GM19452 (cell line): Measurements from ENCODE around the gene CHRNA1.

Experiments used
- ATAC-seq: cut with Tn5 transposase; IDR thresholded peaks from one replicate; pipeline ENCODE4 v1.9.1; 2021; ENCODE audit not compliant: unreplicated experiment

The CHRNA1 gene

GRCh38 chr2:174761837-174762236, 2.4 kb downstream of the CHRNA1 start:
- ATAC-seq, result no peak

- ATAC-seq, result no peak
Measured at GRCh38 chr2:174760845-174761473, 3.3 kb downstream of the CHRNA1 start.

DNA sequence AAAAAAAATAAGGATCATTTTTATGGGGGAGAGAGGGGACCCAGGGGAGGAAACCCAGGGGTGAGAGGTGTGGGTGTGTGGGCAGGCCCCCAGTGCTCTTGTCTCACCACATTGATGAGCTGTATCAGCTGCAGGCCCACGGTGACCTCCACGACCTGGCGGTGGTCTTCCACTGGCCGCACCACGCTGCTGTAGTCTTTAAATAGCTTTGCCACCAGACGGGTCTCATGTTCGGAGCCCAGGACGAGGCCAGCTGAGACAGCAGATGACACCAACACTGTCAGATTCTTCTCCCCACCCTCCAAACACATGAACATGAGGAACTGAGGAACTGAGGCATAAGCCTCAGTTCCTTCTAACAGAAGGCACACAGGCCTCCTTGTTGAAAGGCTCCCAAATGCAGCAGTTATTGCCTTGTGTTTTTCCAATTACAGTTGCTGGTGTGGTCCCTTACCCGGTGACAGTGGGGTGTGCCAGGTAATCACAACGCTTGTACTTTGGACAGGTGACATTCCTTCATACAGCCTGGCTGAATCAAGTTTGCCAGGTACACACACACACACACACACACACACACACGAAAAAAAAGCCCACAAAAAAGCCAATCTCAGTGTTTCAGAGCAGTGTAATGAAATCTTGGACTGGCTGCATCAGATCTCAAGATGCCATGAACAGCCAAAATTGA, 4.7 kb downstream of the CHRNA1 start:
- ATAC-seq, result no peak

DNA sequence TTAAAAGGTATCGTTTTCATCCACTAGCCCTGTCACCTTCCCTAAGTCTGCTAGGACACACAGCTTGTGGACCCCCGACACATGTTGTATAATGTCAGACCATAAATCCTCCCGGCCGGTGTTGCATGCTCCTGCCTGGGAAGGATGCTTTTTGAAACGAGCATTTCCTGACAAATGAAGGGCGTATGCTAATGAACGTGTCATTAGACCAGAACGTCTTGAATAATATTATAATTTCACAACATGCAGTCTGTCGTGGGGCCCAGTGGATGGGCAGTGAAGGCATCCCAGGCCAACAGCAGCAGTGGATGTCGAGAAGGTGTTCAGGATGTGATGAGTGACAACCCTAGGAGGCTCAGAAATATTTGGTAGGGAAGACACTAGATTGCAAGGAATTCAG, 7.5 kb downstream of the CHRNA1 start:
- ATAC-seq, result no peak

DNA sequence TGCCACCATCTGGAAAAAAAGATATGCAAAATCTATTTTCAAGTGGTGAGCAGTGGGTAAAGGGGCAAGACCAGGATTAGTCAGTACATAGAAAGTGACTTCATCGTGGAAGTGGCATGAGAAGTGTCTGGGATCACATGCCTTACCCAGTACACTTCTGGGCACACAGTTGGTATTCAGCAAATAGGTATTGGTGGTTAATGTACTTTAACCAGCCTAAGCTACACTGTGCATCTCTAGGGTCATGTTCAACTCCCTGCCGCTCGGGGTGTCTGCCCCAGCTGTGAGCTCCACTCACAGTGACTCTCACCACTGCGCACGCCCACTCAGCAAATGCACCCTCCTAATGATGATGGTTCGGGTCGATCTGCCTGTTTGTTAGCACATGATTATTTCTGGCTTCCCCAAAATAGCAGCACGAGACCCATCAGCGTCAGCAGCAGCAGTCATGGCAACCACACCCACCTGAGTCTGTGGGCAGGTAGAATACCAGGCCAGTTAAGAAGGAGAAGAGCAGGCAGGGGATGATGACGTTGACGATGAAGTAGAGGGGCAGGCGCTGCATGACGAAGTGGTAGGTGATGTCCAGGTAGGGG, 11.1 kb downstream of the CHRNA1 start:
- ATAC-seq, result peak; percentile 12

- ATAC-seq, result peak; percentile 88
Measured at GRCh38 chr2:174752403-174753037, 11.8 kb downstream of the CHRNA1 start.

GRCh38 chr2:174750923-174751441, 13.3 kb downstream of the CHRNA1 start:
- ATAC-seq, result peak; percentile 44

- ATAC-seq, result no peak
Measured at GRCh38 chr2:174749793-174750192, 14.5 kb downstream of the CHRNA1 start.

- no peak for ATAC-seq
Measured at GRCh38 chr2:174748948-174749347, 15.3 kb downstream of the CHRNA1 start.

GRCh38 chr2:174745142-174745541, 19.1 kb downstream of the CHRNA1 start:
- no peak for ATAC-seq

- no peak for ATAC-seq
Measured at GRCh38 chr2:174744111-174744510, 20.2 kb downstream of the CHRNA1 start.

- ATAC-seq, result no peak
Measured at GRCh38 chr2:174740721-174741120, 23.6 kb downstream of the CHRNA1 start.

DNA sequence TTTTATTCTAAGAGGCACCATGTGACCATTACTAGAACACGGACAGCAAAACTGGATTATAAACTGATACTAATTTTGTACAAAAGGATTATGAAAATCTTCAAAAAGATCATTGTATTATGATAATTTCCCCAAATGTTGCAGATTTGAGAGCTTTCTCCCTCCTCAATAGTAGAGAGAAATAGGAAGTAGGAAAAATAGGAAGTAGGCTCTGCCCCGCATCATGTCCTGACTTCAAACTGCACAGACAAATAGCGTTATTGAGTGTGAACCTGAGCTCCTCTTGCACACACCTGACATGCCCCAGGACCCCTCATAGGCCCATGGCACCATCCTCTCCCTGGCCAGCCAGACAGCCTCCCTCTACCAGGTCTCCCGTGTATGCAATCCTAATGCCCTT, 25.4 kb downstream of the CHRNA1 start:
- ATAC-seq, result no peak

- ATAC-seq, result no peak
Measured at GRCh38 chr2:174731546-174731945, 32.7 kb downstream of the CHRNA1 start.

- no peak for ATAC-seq
Measured at GRCh38 chr2:174730698-174731018, 33.6 kb downstream of the CHRNA1 start.

GRCh38 chr2:174729797-174730697, 34.2 kb downstream of the CHRNA1 start:
- ATAC-seq, result no peak

DNA sequence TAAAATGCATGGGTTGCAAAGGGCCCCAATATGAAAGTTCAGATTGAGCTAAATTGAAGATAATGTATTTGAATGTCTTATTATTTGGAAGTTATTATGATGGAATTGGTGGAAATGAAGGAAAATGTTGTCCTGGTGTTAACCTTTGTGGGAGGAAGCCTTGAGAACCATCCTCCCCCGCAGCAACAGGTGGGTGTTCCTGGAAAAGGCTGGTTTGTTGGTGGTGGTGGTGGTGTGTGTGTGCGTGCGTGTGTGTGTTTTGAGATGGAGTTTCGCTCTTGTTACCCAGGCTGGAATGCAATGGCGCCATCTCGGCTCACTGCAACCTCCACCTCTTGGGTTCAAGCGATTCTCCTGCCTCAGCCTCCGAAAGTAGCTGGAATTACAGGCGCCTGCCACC, 36.2 kb downstream of the CHRNA1 start:
- no peak for ATAC-seq

DNA sequence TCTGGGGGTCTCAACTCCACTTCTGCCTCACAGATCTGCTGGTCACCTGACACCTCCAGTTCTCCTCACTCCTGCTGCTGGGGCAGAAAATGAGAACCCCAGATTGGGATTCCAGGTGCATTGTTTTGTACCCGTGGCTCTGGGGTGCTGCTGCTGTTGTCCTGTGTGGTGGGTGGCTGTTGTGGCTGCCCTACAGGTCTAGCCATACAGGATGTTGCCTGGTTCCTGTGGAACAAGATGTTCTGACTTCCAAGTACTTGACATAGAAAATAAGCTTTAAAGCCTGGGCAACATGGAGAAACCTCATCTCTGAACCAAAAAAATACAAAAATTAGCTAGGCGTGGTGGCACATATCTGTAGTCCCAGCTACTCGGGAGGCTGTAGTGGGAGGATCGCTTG, 38.1 kb downstream of the CHRNA1 start:
- no peak for ATAC-seq

- no peak for ATAC-seq
Measured at GRCh38 chr2:174722942-174723592, 41.2 kb downstream of the CHRNA1 start.

- ATAC-seq, result no peak
Measured at GRCh38 chr2:174719016-174719415, 45.3 kb downstream of the CHRNA1 start.
